Mesenchymal stem cell (in vitro differentiated cells and primary cell): Measurements from ENCODE around the gene LAMB4.

ENCODE experiments used
- DNase-seq: peaks from one replicate; pipeline ENCODE4 v3.0.0-alpha.2; 2013
- H2AFZ ChIP-seq: one replicate; pipeline ENCODE4 v1.6.1; 2013; ENCODE audit warnings: low read depth, mild to moderate bottlenecking, control low read depth, inconsistent platforms, low read length, moderate library complexity
- H2AK5ac ChIP-seq: 2 replicates; pipeline ENCODE4 v1.6.1; 2013; ENCODE audit warnings: low read length, moderate library complexity, mild to moderate bottlenecking, inconsistent platforms; ENCODE audit not compliant: severe bottlenecking
- H2BK120ac ChIP-seq: one replicate; pipeline ENCODE4 v1.6.1; 2013; ENCODE audit warnings: low read depth, mild to moderate bottlenecking, inconsistent platforms, low read length, moderate library complexity
- H2BK12ac ChIP-seq, 2 experiments: one replicate each; pipeline ENCODE4 v1.6.1; 2013; ENCODE audit warnings: inconsistent platforms in 2 of 2, low read length in 2 of 2, mild to moderate bottlenecking in 2 of 2, moderate library complexity in 2 of 2, control low read depth in 1 of 2
- H2BK15ac ChIP-seq: one replicate; pipeline ENCODE4 v1.6.1; 2013; ENCODE audit warnings: mild to moderate bottlenecking, low read depth, inconsistent platforms; ENCODE audit not compliant: poor library complexity, severe bottlenecking
- H2BK5ac ChIP-seq: 2 replicates; pipeline ENCODE4 v1.6.1; 2013; ENCODE audit warnings: low read depth, mild to moderate bottlenecking, low read length, control low read depth, inconsistent platforms; ENCODE audit not compliant: poor library complexity, severe bottlenecking
- H3K14ac ChIP-seq, 2 experiments: one replicate each; pipeline ENCODE4 v1.6.1; 2013; ENCODE audit warnings: inconsistent platforms in 2 of 2, low read length in 2 of 2, control low read depth in 1 of 2, mild to moderate bottlenecking in 1 of 2, moderate library complexity in 1 of 2
- H3K18ac ChIP-seq, 2 experiments: one replicate each; pipeline ENCODE4 v1.6.1; 2013; ENCODE audit warnings: inconsistent platforms in 2 of 2, low read length in 2 of 2, control low read depth in 1 of 2, low read depth in 1 of 2, mild to moderate bottlenecking in 1 of 2
- H3K23ac ChIP-seq, 2 experiments: one replicate each; pipeline ENCODE4 v1.6.1; 2013; ENCODE audit warnings: inconsistent platforms in 2 of 2, low read length in 2 of 2, mild to moderate bottlenecking in 2 of 2, moderate library complexity in 2 of 2, control low read depth in 1 of 2
- H3K27ac ChIP-seq: 2 replicates; pipeline ENCODE4 v1.5.1; 2013; ENCODE audit warnings: mild to moderate bottlenecking, moderate library complexity, low read length, control low read depth, inconsistent platforms; ENCODE audit not compliant: poor library complexity, severe bottlenecking
- H3K27me3 ChIP-seq, 2 experiments: 2 replicates each; pipeline versions ENCODE4 v1.6.1 to v1.7.0; 2013; ENCODE audit warnings: low read length in 2 of 2, mild to moderate bottlenecking in 2 of 2, moderate library complexity in 2 of 2, control low read depth in 1 of 2, inconsistent platforms in 1 of 2; ENCODE audit not compliant: control insufficient read depth in 1 of 2, insufficient read depth in 1 of 2
- H3K36me3 ChIP-seq, 2 experiments: 2 replicates each; pipeline versions ENCODE4 v1.6.1 to v1.7.0; 2013; ENCODE audit warnings: low read length in 2 of 2, control low read depth in 1 of 2, inconsistent platforms in 1 of 2, low read depth in 1 of 2, mild to moderate bottlenecking in 1 of 2; ENCODE audit not compliant: insufficient read depth in 2 of 2, control insufficient read depth in 1 of 2
- H3K4ac ChIP-seq, 2 experiments: one replicate each; pipeline ENCODE4 v1.6.1; 2013; ENCODE audit warnings: inconsistent platforms in 2 of 2, low read length in 2 of 2, mild to moderate bottlenecking in 2 of 2, moderate library complexity in 2 of 2, control low read depth in 1 of 2, low read depth in 1 of 2
- H3K4me1 ChIP-seq: 2 replicates; pipeline ENCODE4 v1.6.1; 2013; ENCODE audit warnings: low read depth, low read length, control low read depth; ENCODE audit not compliant: control insufficient read depth, insufficient read depth
- H3K4me2 ChIP-seq: 2 replicates; pipeline ENCODE4 v1.6.1; 2013; ENCODE audit warnings: low read length, mild to moderate bottlenecking, inconsistent platforms; ENCODE audit not compliant: poor library complexity, severe bottlenecking
- H3K4me3 ChIP-seq, 2 experiments: 2 replicates each; pipeline versions ENCODE4 v1.5.1 to v1.7.0; 2013; ENCODE audit warnings: low read length in 2 of 2, mild to moderate bottlenecking in 2 of 2, control low read depth in 1 of 2, low read depth in 1 of 2; ENCODE audit not compliant: insufficient read depth in 1 of 2
- H3K79me1 ChIP-seq: replicated peaks from 2 replicates; pipeline ENCODE4 v1.6.1; 2013; ENCODE audit warnings: mild to moderate bottlenecking, control low read depth, low read length, inconsistent platforms; ENCODE audit not compliant: poor library complexity, severe bottlenecking
- H3K9ac ChIP-seq: 2 replicates; pipeline ENCODE4 v1.7.0; 2013; ENCODE audit warnings: mild to moderate bottlenecking, low read length, moderate library complexity
- H3K9me3 ChIP-seq: 2 replicates; pipeline ENCODE4 v1.7.0; 2013; ENCODE audit warnings: mild to moderate bottlenecking, low read length; ENCODE audit not compliant: control insufficient read depth
- H4K8ac ChIP-seq: one replicate; pipeline ENCODE4 v1.6.1; 2013; ENCODE audit warnings: inconsistent platforms, mild to moderate bottlenecking, low read length, moderate library complexity
- H4K91ac ChIP-seq: one replicate; pipeline ENCODE4 v1.6.1; 2013; ENCODE audit warnings: mild to moderate bottlenecking, low read length, inconsistent platforms
- WGBS: methylation state at CpG from one replicate; pipeline ENCODE4 v1.1.7; 2013; ENCODE audit warnings: mixed read lengths; 5-methylcytosine and 5-hydroxymethylcytosine counted together

The LAMB4 gene

DNA sequence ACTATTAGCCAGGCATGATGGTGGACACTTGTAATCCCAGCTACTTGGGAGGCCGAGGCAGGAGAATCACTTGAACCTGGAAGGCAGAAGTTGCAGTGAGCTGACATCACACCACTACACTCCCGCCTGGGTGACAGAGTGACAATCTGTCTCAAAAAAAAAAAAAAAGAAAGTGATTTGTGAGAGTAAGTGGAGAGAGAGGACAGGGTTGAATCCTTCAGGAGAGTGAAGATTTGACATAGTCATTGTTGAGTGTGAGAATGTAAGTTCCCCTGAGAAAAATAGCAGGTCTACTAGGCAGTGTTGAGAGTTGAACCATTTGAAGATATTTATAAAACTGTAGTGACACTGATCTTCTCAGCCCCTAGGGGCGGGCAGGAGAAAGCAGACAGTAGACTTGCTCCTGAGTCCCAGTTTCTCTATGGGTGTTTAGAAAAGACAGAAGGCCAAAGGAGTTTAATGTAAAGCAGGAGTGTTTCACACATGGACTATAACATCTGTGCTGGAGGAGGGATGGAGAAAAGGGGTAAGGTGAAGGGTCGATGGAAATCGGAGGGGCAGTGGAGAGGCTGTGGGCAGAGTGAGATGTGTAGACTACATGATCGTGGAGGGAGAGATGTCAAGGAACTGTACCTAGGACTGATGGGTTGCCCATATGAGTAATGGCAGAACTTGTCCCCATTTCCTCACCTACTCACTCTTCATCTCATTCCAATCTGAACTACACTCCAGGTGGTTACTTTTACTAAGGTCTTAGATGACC lies 13.7 kb upstream of the LAMB4 start:
- Histone ChIP-seq H2BK12ac (peak overlapping the region in 1 of 2 experiments; percentile 67), H4K8ac (no peak overlapping the region), H3K36me3 (no peaks in the 10 kb centered on the region), H3K27ac (no peak overlapping the region), H3K27me3 (no peaks in the 10 kb centered on the region), H3K14ac (no peak overlapping the region), H2BK15ac (no peak overlapping the region), H3K4me3 (no peak overlapping the region), H3K4me1 (peaks cover 4% of the 10 kb centered on the region), H3K9ac (no peak overlapping the region), H3K79me1 (no peaks in the 10 kb centered on the region), H2AK5ac (no peak overlapping the region), H3K4ac (no peak overlapping the region), H3K4me2 (no peak overlapping the region), H3K18ac (no peak overlapping the region), H3K9me3 (no peaks in the 10 kb centered on the region), H3K23ac (no peak overlapping the region), H2BK5ac (no peak overlapping the region), H2AFZ (no peak overlapping the region), H4K91ac (no peak overlapping the region), H2BK120ac (no peak overlapping the region)
- WGBS, result 99% methylated on average over 6 of the region's 6 CpGs
- DNase-seq, result no peak

GRCh38 chr7:108142675-108143259 lies 12.6 kb upstream of the LAMB4 start:
- Histone ChIP-seq H3K9me3 (no peaks in the 10 kb centered on the region), H3K18ac (no peak overlapping the region), H3K27ac (no peak overlapping the region), H4K91ac (no peak overlapping the region), H2BK5ac (no peak overlapping the region), H3K27me3 (no peaks in the 10 kb centered on the region), H2BK120ac (no peak overlapping the region), H3K14ac (no peak overlapping the region), H3K79me1 (no peaks in the 10 kb centered on the region), H2BK12ac (no peak overlapping the region), H3K4ac (no peak overlapping the region), H3K9ac (no peak overlapping the region), H3K4me2 (no peak overlapping the region), H3K36me3 (no peaks in the 10 kb centered on the region), H2BK15ac (no peak overlapping the region), H2AK5ac (peak overlapping the region; percentile 69), H3K23ac (no peak overlapping the region), H2AFZ (no peak overlapping the region), H4K8ac (no peak overlapping the region), H3K4me3 (no peak overlapping the region), H3K4me1 (peaks cover 4% of the 10 kb centered on the region)
- 90% methylated on average over 5 of the region's 6 CpGs for WGBS
- no peak for DNase-seq

DNA sequence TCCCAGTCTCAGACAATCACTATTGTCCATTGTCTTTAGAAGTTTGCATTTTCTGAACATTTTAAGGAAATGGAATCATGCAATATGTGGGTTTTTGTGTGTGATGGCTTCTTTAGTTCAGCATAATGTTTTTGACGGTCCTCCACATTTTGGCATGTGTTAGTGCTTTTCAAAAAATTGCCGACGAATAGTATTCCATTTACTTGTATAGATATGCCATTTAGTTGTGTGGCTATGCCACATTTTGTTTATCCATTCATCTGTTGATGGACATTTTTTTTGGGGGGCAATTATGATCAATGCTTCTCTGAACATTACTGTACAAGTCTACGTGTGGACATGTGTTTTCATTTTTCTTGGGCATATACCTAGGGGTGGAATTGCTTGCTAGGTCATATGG lies 12.0 kb upstream of the LAMB4 start:
- peaks cover 4% of the 10 kb centered on the region for H3K4me1 ChIP-seq
- no peak overlapping the region for H2BK12ac ChIP-seq
- H4K8ac ChIP-seq, result no peak overlapping the region
- H3K9me3 ChIP-seq, result no peaks in the 10 kb centered on the region
- no peak overlapping the region for H3K18ac ChIP-seq
- H3K4me3 ChIP-seq, result no peak overlapping the region
- H4K91ac ChIP-seq, result no peak overlapping the region
- WGBS, result 100% methylated on average over 3 of the region's 4 CpGs
- H3K23ac ChIP-seq, result no peak overlapping the region
- no peak overlapping the region for H3K4me2 ChIP-seq
- H2BK15ac ChIP-seq, result no peak overlapping the region
- no peak overlapping the region for H2BK5ac ChIP-seq
- H3K27me3 ChIP-seq, result no peaks in the 10 kb centered on the region
- no peak overlapping the region for H3K14ac ChIP-seq
- no peak for DNase-seq
- H2BK120ac ChIP-seq, result no peak overlapping the region
- no peak overlapping the region for H3K4ac ChIP-seq
- no peaks in the 10 kb centered on the region for H3K79me1 ChIP-seq
- no peak overlapping the region for H2AFZ ChIP-seq
- H2AK5ac ChIP-seq, result no peak overlapping the region
- no peaks in the 10 kb centered on the region for H3K36me3 ChIP-seq
- H3K9ac ChIP-seq, result no peak overlapping the region
- H3K27ac ChIP-seq, result no peak overlapping the region

GRCh38 chr7:108140671-108141070 lies 10.5 kb upstream of the LAMB4 start:
- H2AK5ac ChIP-seq, result no peak overlapping the region
- H2BK120ac ChIP-seq, result no peak overlapping the region
- DNase-seq, result no peak
- no peaks in the 10 kb centered on the region for H3K27me3 ChIP-seq
- peaks cover 2% of the 10 kb centered on the region for H3K4me1 ChIP-seq
- no peak overlapping the region for H3K4ac ChIP-seq
- no peak overlapping the region for H3K4me2 ChIP-seq
- H3K9ac ChIP-seq, result no peak overlapping the region
- H4K8ac ChIP-seq, result no peak overlapping the region
- no peak overlapping the region for H3K27ac ChIP-seq
- H3K4me3 ChIP-seq, result no peak overlapping the region
- no peak overlapping the region for H2AFZ ChIP-seq
- H2BK12ac ChIP-seq, result no peak overlapping the region
- no peaks in the 10 kb centered on the region for H3K9me3 ChIP-seq
- no peak overlapping the region for H3K14ac ChIP-seq
- H2BK15ac ChIP-seq, result no peak overlapping the region
- no peaks in the 10 kb centered on the region for H3K36me3 ChIP-seq
- H3K79me1 ChIP-seq, result no peaks in the 10 kb centered on the region
- H3K23ac ChIP-seq, result no peak overlapping the region
- no peak overlapping the region for H2BK5ac ChIP-seq
- no peak overlapping the region for H3K18ac ChIP-seq
- H4K91ac ChIP-seq, result no peak overlapping the region
